ENCODE measurements around the gene CFAP77. TPM values are rescaled to one million over a fixed set of nuclear protein-coding genes. Genes with fewer than 3 reads are reported as not detected.

Gene CFAP77
- polyA plus RNA-seq (2013, experiment 1 of 2) = 0.08 TPM
- polyA plus RNA-seq (2013, experiment 2 of 2) = 0.11 TPM

- Histone ChIP-seq H3K79me1 (replicated peaks; ENCODE audit: low read length, poor library complexity, severe bottlenecking) (peaks cover 5% of the 10 kb centered on the region), H3K27me3 (ENCODE audit: control insufficient read depth in 1 of 2, insufficient read depth in 1 of 2, low read length in 2 of 2) (peaks cover 51 to 57% of the 10 kb centered on the region in 2 experiments), H3K4ac (ENCODE audit: low read depth in 1 of 2, low read length in 2 of 2) (no peak within 1 kb of the TSS), H2AK5ac (ENCODE audit: low read length, severe bottlenecking) (no peak within 1 kb of the TSS), H2BK120ac (ENCODE audit: low read depth, low read length) (peak within 1 kb of the TSS; percentile 90), H2BK15ac (ENCODE audit: low read depth, poor library complexity, severe bottlenecking) (peak within 1 kb of the TSS; percentile 98), H2AFZ (ENCODE audit: low read depth, low read length) (peak within 1 kb of the TSS; percentile 77), H3K9me3 (ENCODE audit: control insufficient read depth, low read length) (no peaks in the 10 kb centered on the region), H3K23ac (ENCODE audit: low read length in 2 of 2) (peak within 1 kb of the TSS in 1 of 2 experiments; percentile 74), H4K8ac (ENCODE audit: low read length) (peak within 1 kb of the TSS; percentile 61), H2BK5ac (ENCODE audit: low read depth, low read length, poor library complexity, severe bottlenecking) (no peak within 1 kb of the TSS), H2BK12ac (ENCODE audit: low read length in 2 of 2) (peak within 1 kb of the TSS in 1 of 2 experiments; percentile 43), H3K4me1 (ENCODE audit: control insufficient read depth, insufficient read depth, low read depth, low read length) (peaks cover 20% of the 10 kb centered on the region), H3K18ac (ENCODE audit: low read depth in 1 of 2, low read length in 2 of 2) (peak within 1 kb of the TSS; percentile 38 to 94), H3K4me3 (ENCODE audit: insufficient read depth in 1 of 2, low read depth in 1 of 2, low read length in 2 of 2) (peak within 1 kb of the TSS; percentile 59 to 67), H3K36me3 (ENCODE audit: control insufficient read depth in 1 of 2, insufficient read depth in 2 of 2, low read depth in 1 of 2, low read length in 2 of 2) (no peaks in the 10 kb centered on the region), H3K14ac (ENCODE audit: low read length in 2 of 2) (no peak within 1 kb of the TSS), H3K4me2 (ENCODE audit: low read length, poor library complexity, severe bottlenecking) (peak within 1 kb of the TSS; percentile 96), H4K91ac (ENCODE audit: low read length) (peak within 1 kb of the TSS; percentile 85), H3K27ac (ENCODE audit: low read length, poor library complexity, severe bottlenecking) (no peak within 1 kb of the TSS), H3K9ac (ENCODE audit: low read length) (peak within 1 kb of the TSS; percentile 88)
- WGBS = 1% methylated on average over 46 of the region's 69 CpGs
- peak; percentile 81 for DNase-seq
Measured at GRCh38 chr9:132409828-132410528, at the start of gene CFAP77. Gene CFAP77, plus strand, starts transcription at chr9:132410211. Its CDS starts 61 bp downstream, at chr9:132410272.

DNA sequence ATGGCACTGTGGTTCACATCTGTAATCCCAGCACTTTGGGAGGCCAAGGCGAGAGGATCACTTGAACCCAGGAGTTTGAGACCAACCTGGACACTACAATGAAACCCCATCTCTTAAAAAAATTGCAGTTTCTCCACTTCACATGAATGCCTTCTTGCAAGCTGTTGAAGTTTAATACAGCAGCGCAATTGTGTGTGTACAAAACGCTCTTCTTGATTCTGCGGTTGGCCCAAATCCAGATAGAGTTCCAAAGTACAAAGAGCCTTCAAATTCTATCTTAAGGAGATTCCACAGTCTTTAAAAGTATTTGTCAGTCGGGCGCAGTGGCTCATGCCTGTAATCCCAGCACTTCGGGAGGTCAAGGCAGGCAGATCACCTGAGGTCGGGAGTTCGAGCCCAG, 45.9 kb upstream of the CFAP77 start:
- no peak for DNase-seq
- Histone ChIP-seq H2AK5ac (ENCODE audit: low read length, severe bottlenecking) (no peak overlapping the region), H2BK5ac (ENCODE audit: low read depth, low read length, poor library complexity, severe bottlenecking) (no peak overlapping the region), H2BK120ac (ENCODE audit: low read depth, low read length) (no peak overlapping the region), H3K4me1 (ENCODE audit: control insufficient read depth, insufficient read depth, low read depth, low read length) (no peaks in the 10 kb centered on the region), H3K79me1 (replicated peaks; ENCODE audit: low read length, poor library complexity, severe bottlenecking) (no peaks in the 10 kb centered on the region), H3K9ac (ENCODE audit: low read length) (no peak overlapping the region), H3K36me3 (ENCODE audit: control insufficient read depth in 1 of 2, insufficient read depth in 2 of 2, low read depth in 1 of 2, low read length in 2 of 2) (no peaks in the 10 kb centered on the region), H2BK12ac (ENCODE audit: low read length in 2 of 2) (no peak overlapping the region), H3K27ac (ENCODE audit: low read length, poor library complexity, severe bottlenecking) (no peak overlapping the region), H2AFZ (ENCODE audit: low read depth, low read length) (no peak overlapping the region), H3K9me3 (ENCODE audit: control insufficient read depth, low read length) (no peaks in the 10 kb centered on the region), H4K91ac (ENCODE audit: low read length) (no peak overlapping the region), H3K4me3 (ENCODE audit: insufficient read depth in 1 of 2, low read depth in 1 of 2, low read length in 2 of 2) (no peak overlapping the region), H3K4me2 (ENCODE audit: low read length, poor library complexity, severe bottlenecking) (no peak overlapping the region), H3K4ac (ENCODE audit: low read depth in 1 of 2, low read length in 2 of 2) (no peak overlapping the region), H3K27me3 (ENCODE audit: control insufficient read depth in 1 of 2, insufficient read depth in 1 of 2, low read length in 2 of 2) (no peaks in the 10 kb centered on the region), H2BK15ac (ENCODE audit: low read depth, poor library complexity, severe bottlenecking) (no peak overlapping the region), H4K8ac (ENCODE audit: low read length) (no peak overlapping the region), H3K23ac (ENCODE audit: low read length in 2 of 2) (no peak overlapping the region), H3K18ac (ENCODE audit: low read depth in 1 of 2, low read length in 2 of 2) (no peak overlapping the region), H3K14ac (ENCODE audit: low read length in 2 of 2) (no peak overlapping the region)
- 98% methylated on average over 9 of the region's 9 CpGs for WGBS

DNA sequence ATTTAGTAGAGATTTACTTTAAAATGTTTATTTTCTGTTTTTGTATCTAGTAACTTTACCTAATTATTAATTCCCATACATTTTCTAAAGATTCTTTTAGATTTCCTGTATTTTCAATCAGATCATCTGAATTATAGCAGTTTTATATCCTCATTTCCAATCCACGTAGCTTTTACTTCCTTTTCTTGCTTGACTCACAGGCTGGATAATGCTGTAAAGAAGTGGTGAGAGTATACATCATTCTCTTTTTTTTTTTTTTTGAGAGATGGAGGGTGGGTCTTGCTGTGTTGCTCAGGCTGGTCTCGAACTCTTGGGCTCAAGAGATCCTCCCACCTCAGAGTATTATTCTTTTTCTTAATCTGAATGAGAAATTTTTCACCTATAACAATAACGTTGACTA, 44.0 kb upstream of the CFAP77 start:
- no peak overlapping the region for H2AK5ac ChIP-seq (ENCODE audit: low read length, severe bottlenecking)
- H3K4me2 ChIP-seq (ENCODE audit: low read length, poor library complexity, severe bottlenecking) = no peak overlapping the region
- H3K79me1 ChIP-seq (replicated peaks; ENCODE audit: low read length, poor library complexity, severe bottlenecking) = no peaks in the 10 kb centered on the region
- H3K36me3 ChIP-seq (ENCODE audit: control insufficient read depth in 1 of 2, insufficient read depth in 2 of 2, low read depth in 1 of 2, low read length in 2 of 2) = no peaks in the 10 kb centered on the region
- H2AFZ ChIP-seq (ENCODE audit: low read depth, low read length) = no peak overlapping the region
- H4K8ac ChIP-seq (ENCODE audit: low read length) = no peak overlapping the region
- H3K27ac ChIP-seq (ENCODE audit: low read length, poor library complexity, severe bottlenecking) = no peak overlapping the region
- H2BK120ac ChIP-seq (ENCODE audit: low read depth, low read length) = no peak overlapping the region
- no peak overlapping the region for H3K9ac ChIP-seq (ENCODE audit: low read length)
- no peak overlapping the region for H3K14ac ChIP-seq (ENCODE audit: low read length in 2 of 2)
- no peak overlapping the region for H2BK15ac ChIP-seq (ENCODE audit: low read depth, poor library complexity, severe bottlenecking)
- no peak overlapping the region for H2BK5ac ChIP-seq (ENCODE audit: low read depth, low read length, poor library complexity, severe bottlenecking)
- no peaks in the 10 kb centered on the region for H3K27me3 ChIP-seq (ENCODE audit: control insufficient read depth in 1 of 2, insufficient read depth in 1 of 2, low read length in 2 of 2)
- DNase-seq = no peak
- H3K9me3 ChIP-seq (ENCODE audit: control insufficient read depth, low read length) = no peaks in the 10 kb centered on the region
- no peak overlapping the region for H3K4me3 ChIP-seq (ENCODE audit: insufficient read depth in 1 of 2, low read depth in 1 of 2, low read length in 2 of 2)
- no CpG with 5 or more reads among the region's 3 CpGs for WGBS
- no peaks in the 10 kb centered on the region for H3K4me1 ChIP-seq (ENCODE audit: control insufficient read depth, insufficient read depth, low read depth, low read length)
- H2BK12ac ChIP-seq (ENCODE audit: low read length in 2 of 2) = no peak overlapping the region
- no peak overlapping the region for H3K4ac ChIP-seq (ENCODE audit: low read depth in 1 of 2, low read length in 2 of 2)
- no peak overlapping the region for H3K23ac ChIP-seq (ENCODE audit: low read length in 2 of 2)
- H3K18ac ChIP-seq (ENCODE audit: low read depth in 1 of 2, low read length in 2 of 2) = no peak overlapping the region
- no peak overlapping the region for H4K91ac ChIP-seq (ENCODE audit: low read length)

GRCh38 chr9:132366481-132366880, 43.5 kb upstream of the CFAP77 start:
- WGBS = 98% methylated on average over 4 of the region's 4 CpGs
- H3K27ac ChIP-seq (ENCODE audit: low read length, poor library complexity, severe bottlenecking) = no peak overlapping the region
- H4K8ac ChIP-seq (ENCODE audit: low read length) = no peak overlapping the region
- no peaks in the 10 kb centered on the region for H3K4me1 ChIP-seq (ENCODE audit: control insufficient read depth, insufficient read depth, low read depth, low read length)
- no peak overlapping the region for H2BK120ac ChIP-seq (ENCODE audit: low read depth, low read length)
- H2BK15ac ChIP-seq (ENCODE audit: low read depth, poor library complexity, severe bottlenecking) = no peak overlapping the region
- no peaks in the 10 kb centered on the region for H3K9me3 ChIP-seq (ENCODE audit: control insufficient read depth, low read length)
- DNase-seq = no peak
- H3K36me3 ChIP-seq (ENCODE audit: control insufficient read depth in 1 of 2, insufficient read depth in 2 of 2, low read depth in 1 of 2, low read length in 2 of 2) = no peaks in the 10 kb centered on the region
- no peak overlapping the region for H2BK5ac ChIP-seq (ENCODE audit: low read depth, low read length, poor library complexity, severe bottlenecking)
- no peak overlapping the region for H2AK5ac ChIP-seq (ENCODE audit: low read length, severe bottlenecking)
- no peak overlapping the region for H3K23ac ChIP-seq (ENCODE audit: low read length in 2 of 2)
- H3K14ac ChIP-seq (ENCODE audit: low read length in 2 of 2) = no peak overlapping the region
- H3K9ac ChIP-seq (ENCODE audit: low read length) = no peak overlapping the region
- no peaks in the 10 kb centered on the region for H3K27me3 ChIP-seq (ENCODE audit: control insufficient read depth in 1 of 2, insufficient read depth in 1 of 2, low read length in 2 of 2)
- H3K79me1 ChIP-seq (replicated peaks; ENCODE audit: low read length, poor library complexity, severe bottlenecking) = no peaks in the 10 kb centered on the region
- no peak overlapping the region for H2AFZ ChIP-seq (ENCODE audit: low read depth, low read length)
- H4K91ac ChIP-seq (ENCODE audit: low read length) = no peak overlapping the region
- H3K4me3 ChIP-seq (ENCODE audit: insufficient read depth in 1 of 2, low read depth in 1 of 2, low read length in 2 of 2) = no peak overlapping the region
- no peak overlapping the region for H2BK12ac ChIP-seq (ENCODE audit: low read length in 2 of 2)
- H3K18ac ChIP-seq (ENCODE audit: low read depth in 1 of 2, low read length in 2 of 2) = no peak overlapping the region
- H3K4ac ChIP-seq (ENCODE audit: low read depth in 1 of 2, low read length in 2 of 2) = no peak overlapping the region
- H3K4me2 ChIP-seq (ENCODE audit: low read length, poor library complexity, severe bottlenecking) = no peak overlapping the region
